Measurements from ENCODE around the gene SRBD1.

SRBD1 gene

DNA sequence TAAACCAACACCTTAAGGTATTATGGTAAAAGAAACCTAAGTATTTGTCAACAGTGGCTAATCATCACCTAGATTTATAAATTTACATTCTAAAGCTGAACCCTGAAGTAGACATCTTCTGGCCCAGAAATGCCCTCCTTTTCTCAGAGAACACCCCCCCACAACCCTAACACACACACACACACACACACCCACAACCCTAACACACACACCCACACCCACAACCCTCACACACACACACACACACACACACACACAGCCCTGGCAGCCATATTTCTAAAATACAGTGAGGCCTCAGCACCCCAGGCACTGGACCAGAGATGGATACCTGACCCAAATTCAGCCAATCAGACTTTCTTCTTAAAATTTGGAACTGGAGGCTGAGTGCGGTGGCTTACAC lies 14.3 kb downstream of the SRBD1 start:
- DNase-seq (ENCODE audit: low read depth, low spot score): no peak

DNA sequence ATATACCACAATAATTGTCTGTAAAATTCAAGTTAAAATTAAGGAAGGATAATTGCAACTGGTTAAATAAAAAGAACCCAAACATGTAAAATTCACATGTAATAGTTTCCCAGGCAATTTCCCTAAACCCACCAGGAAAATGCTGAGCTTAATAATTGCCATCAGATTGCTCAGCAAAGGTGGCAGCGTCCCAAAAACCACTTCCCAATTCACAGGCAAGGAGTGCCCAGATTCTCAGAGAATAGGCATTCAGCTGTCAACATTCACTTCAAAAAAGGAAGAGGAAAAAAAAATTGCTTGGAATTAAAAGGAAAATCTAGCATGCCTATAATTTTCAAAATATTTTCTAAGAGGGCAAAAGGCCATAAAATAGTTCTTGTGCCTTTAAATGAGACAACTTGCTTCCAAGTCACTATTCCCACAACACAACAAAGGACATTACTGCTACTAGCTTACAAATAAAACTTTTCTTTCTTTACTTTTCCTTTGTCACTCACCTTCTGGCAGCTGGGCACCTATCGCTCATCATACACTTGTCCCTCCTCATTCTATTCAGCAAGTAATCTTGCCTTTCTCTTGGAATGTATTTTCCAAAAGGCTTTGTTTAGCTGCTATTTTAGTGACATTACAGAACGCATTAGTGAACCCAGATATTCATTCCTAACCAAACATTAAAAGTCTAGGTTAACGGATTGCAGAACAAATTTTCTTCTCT lies 15.2 kb downstream of the SRBD1 start:
- DNase-seq (ENCODE audit: low read depth, low spot score): no peak

DNA sequence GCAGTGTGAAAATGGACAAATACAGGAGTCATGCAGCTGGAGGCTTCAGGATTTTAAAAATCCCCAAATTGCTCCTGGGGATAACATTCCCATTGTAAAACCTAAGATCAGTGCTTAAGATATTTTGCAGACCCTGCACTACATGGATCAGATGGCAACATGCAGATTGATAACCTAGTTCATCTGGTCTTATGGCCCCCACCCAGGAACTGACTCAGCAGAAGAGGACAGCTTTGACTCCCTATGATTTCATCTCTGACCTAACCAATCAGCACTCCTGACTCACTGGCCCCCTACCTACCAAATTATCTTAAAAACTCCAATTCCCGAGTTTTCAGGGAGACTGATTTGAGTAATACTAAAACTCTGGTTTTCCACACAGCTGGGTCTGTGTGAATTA lies 20.0 kb downstream of the SRBD1 start:
- DNase-seq (ENCODE audit: low read depth, low spot score): no peak

DNA sequence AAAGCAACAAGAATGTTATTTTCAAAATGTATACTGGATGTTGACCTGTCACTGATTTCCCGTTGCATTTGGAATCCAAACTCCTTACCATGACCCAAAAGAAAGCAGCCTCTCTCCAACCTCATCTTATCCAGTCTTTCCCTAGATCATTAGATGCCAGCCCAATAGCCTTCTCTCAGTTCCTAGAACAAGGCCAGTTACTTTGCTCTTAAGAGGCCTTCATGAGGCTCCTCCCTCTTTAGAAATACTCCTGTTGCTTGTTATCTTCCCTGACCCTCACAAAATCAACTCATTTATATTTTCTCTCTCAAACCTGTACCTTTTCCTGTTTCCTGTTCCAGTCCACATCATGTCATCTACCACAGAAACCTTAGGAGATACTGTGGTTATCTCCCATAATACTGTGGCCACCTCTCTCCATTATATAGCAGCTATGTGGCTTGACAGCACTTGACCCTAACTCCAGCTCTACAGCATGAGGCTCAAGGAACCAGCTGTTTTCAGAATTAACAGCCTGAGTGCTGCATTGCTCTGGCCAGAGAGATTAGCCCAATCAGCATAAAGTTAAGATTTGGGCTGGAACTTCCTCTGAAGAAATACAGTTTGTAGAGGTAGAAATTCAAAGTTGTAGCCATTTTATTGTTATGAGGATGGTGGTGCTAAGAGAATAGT lies 22.8 kb downstream of the SRBD1 start:
- DNase-seq (ENCODE audit: low read depth, low spot score): no peak

DNA sequence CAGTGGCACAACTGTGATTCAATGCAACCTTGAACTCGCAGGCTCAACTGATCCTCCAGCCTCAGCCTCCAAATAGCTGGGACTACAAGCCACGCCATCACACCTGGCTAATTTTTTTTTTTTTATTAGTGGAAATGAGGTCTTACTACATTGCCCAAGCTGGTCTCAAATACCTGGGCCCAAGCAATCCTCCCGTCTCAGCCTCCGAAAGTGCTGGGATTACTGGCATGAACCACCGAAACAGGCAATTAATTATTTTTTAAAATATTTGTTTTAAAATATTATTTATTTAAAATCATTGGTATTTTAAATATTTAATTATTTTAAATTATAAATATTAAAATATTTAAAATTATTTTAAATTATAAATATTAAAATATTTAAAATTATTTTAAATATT lies 24.5 kb downstream of the SRBD1 start:
- no peak for DNase-seq (ENCODE audit: low read depth, low spot score)

DNA sequence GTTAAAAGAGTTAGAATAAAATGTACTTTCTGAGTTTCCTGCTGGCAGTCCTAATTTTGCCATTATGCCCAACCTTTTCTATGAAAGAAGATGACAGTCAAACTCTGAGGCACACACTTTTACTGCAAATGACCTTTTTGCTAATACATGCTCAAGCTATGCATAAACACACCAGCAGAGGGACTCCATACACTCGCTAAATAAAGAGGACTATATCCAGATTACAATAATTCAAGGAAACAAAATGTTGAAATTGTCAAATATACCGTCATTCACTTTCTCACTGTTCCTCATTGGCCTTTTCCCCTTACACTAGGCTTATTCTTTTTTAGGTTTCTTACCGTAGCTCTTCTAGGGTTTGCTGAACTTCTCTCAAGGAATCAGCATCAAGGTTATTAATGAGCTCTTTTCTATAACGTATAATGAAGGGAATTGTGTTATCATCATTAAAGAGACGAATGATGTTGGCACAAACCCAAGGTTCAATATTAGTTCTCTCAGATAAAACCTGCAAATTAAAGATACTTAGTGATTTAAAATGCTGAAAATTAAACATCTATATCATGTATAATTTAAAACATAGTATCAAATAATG lies 25.7 kb downstream of the SRBD1 start:
- no peak for DNase-seq (ENCODE audit: low read depth, low spot score)

DNA sequence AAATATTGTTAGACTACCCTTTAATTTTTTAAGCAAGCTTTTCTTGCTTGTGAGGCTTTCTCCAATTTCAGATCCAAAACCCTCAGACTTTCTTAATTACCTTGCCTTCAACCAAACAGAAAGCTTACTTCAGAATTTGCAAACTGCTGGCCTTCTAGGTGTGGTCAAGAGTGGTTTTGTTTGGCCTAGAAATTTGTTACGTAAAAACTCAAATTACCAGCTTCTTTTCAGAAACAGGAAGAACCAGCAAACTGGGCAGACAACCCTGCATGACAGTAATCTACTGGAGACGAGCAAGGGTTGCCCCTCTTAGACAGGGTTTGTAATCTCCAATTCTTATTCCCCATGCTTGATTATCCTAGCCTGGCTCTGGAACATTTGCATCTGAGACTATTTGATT lies 27.1 kb downstream of the SRBD1 start:
- no peak for DNase-seq (ENCODE audit: low read depth, low spot score)

DNA sequence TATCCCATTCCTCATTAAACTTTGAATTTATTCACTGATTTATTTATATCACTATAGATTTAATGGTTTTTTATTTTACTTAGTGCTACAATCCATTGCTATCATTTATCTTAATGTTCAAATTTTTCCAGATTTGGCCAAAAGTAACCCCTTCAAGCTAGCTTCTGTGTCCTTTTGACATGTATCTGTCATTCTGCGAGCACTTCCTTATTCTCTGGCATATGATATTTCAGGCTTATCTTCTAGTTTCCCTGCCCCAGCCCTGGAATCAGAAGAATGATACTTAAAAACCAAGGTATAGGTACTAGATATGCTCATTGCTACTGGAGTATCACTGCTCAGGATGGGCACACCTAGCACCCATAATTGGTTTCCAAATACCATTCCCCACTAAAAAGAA lies 28.5 kb downstream of the SRBD1 start:
- DNase-seq (ENCODE audit: low read depth, low spot score): no peak

DNA sequence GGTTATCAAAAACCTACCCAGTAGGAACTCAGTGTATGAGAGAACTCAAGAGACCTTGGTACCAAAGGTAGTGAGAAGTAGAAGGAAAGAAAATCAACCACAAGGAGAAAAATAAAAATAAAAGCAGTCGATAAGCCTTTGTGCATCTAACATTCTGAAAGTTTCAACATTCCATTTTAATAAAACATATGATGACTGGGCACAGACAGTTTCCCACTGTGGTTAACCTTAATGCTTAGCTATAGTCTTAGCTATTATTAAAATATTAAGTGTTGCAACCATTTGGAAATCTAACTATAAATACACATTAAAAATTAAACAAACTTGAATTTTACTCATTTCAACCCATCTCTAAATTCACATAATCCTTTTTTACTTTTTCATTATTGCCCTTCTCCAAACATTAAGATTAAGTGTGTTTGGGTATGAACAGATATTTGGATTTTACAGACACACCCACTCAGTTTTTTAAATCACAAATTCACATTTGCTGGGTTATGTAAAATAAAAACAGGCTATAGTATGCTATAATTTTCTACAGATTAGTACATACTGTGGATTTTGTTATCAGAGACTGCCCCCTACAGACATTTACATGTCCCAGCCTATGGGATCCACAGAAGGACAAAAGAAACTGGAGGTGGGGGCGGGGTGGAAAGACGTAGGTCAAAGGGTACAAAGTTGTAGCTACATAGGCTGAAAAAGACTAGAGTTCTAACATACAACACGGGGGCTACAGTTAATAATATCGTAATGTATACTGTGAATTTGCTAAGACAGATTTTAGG lies 32.8 kb downstream of the SRBD1 start:
- no peak for DNase-seq (ENCODE audit: low read depth, low spot score)

DNA sequence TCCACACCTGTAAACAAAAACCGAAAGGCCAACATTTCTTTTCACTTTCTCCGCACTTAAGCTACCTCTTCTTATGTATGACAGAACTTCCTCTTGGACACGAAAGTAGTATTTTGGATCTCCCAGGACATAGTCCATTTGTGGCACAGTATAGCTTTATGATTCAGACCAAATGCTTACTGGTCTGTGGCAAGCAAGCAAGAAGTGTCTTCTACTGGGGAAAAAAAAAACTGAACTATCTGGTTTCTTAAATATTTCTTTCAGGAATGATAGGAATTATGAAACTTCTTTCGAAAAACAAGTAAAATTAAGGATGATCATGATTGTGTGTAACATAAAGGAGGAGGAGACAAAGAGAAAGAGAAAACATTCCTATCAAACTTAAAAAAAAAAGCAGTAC lies 33.6 kb downstream of the SRBD1 start:
- DNase-seq (ENCODE audit: low read depth, low spot score): no peak

DNA sequence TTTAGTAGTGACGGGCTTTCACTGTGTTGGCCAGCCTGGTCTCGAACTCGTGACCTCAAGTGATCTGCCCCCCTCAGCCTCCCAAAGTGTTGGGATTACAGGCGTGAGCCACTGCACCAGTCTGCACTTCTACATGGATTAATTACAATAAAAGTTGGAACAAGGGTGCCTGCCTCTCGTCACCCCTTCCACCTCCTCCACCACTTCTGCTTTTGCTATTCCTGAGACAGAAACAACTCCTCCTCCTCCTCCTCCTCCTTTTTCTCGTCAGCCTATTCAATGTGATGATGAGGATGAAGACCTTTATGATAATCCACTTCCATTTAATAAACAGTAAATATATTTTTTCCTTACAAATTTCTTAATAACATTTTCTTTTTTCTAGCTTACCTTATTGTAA lies 35.2 kb downstream of the SRBD1 start:
- no peak for DNase-seq (ENCODE audit: low read depth, low spot score)

DNA sequence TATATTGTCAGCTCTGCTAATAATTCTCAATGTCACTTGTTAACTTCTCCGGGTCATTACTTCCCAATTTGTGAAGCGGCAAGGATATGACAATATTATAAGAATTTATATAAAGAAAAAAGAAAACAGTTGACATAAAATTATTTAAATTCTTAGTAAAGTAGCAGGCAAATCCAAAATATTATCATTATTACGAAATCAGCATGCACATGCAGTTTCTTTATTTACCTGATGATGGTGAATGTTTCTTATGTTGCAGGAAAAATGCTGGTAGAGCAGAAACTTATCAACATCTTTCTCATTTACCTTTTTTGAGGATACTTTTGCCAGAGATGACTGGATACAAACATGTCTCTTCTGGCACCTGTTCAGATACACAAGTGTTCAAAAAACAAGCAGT lies 38.1 kb downstream of the SRBD1 start:
- DNase-seq (ENCODE audit: low read depth, low spot score): no peak

DNA sequence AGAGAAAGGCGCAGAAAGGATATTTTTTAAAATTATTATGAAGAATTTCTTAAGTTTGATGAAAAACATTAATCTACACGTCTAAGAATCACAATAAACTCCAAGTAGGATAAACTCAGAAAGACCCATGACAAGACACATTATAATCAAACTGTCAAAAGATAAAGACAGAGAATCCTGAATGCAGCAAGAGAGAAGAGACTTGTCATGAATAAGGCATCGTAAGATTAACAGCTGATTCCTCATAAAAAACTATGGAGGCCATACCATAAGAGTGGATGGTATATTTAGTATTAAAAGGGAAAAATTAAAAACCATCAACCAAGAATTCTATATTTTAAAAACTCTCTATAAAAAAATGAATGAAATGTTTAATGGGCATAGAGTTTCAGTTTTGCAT lies 39.1 kb downstream of the SRBD1 start:
- DNase-seq (ENCODE audit: low read depth, low spot score): no peak

DNA sequence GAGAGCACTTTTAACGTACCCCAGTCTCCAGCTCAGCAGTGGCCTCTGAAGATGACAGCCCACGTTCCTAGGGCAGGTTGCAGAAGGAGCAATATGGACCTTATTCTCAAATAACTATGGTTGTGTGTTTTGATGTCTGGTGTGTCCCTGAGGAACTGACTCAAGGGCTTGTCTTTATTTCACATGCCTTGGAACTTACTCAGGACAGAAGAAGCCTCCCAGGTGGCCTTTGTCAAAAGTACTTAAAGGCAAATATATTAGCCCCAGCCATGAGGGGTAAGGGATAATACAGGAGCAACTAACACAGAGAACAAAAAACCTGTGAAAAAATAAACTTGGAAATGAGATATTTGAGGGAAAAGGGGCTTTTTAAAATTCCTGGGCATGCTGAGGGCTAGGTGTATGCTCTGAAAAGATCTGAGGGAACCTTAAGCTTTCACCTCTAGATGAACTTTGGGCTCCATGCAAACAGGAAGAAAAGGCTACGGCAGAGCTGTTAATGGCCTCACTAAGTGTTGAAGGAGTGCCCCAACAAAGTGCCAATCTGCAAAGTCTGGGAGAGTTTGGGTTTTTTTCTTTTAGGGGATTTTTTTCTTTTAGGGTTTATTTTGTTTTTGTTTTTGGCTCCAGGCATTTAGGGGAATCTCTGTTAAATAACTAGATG lies 40.3 kb downstream of the SRBD1 start:
- DNase-seq (ENCODE audit: low read depth, low spot score): no peak

DNA sequence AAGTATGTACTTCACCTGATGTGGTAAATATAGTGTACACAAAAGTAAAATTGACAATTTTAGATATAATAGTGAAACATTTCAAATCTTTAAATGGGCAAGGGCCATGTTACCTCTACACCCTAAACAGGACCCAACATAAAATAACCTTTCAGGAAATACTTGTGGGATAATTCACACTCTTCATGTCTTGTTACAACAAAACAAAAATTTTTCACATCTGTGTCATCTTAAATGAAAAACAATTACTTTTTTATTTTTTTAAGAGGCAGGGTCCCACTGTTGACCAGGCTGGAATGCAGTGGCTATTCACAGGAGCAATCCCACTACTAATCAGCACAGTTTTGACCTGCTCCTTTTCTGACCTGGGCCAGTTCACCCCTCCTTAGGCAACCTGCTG lies 42.1 kb downstream of the SRBD1 start:
- DNase-seq (ENCODE audit: low read depth, low spot score): no peak

DNA sequence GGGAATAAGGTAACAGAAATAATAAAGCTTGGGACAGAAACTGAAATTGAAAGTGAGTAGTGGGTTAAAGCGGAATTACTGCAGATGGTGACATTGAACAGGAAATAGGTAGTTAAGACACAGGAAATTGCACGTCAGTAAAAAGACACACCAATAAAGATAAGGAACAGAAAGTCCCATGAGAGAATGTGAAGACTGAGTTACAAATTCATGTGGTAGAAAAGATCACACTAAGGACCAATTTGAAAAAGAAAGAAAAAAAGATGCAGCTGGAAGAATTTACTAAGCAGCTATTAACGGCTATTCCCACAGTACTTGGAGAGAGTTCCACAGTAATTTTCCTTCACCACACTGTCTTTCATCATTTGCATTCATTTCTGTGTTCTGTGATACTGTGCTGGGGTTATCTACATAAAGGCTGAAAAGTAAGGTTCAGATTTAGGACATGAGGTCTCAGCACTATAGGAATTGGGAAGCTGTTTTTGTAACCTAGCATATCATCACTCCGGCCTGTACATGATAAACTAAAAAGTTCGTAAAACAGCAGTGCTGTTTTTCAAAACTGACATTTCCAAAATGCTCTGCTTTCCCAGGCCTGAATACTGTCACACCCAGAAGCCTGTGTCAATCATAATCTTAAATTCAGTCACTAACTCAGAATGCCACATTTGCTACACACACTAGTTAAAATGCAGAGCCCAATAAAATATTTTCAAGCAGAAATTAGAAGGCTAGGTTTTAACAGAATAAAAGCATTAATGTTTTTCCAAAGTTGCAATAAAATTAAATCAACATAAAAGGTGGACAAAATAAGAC lies 42.9 kb downstream of the SRBD1 start:
- no peak for DNase-seq (ENCODE audit: low read depth, low spot score)

DNA sequence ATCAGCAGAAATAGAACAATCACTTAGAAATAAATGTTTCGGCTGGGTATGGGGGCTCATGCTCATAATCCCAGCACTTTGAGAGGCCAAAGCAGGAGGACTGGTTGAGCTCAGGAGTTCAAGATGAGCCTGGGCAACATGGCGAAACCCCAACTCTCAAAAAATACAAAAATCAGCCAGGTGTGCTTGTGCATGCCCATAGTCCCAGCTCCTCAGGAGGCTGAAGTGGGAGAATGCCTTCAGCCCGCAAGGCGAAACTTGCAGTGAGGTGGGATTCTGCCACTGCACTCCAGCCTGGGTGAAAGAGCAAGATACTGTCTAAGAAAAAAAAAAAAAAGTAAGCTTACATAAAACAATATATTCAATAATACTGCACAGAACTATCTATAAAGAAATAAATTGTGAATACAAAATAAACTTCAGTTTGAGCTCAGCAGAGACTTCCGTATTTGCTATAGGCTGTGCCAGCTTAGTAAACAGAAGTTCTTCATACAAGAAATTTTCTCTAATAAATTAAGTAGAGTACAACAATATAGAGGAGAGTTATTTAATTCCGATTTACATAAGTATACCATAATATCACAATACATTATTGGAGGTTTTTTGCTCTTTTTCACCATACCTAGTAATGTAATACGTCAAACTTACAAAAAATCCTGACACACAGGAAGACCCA lies 43.6 kb downstream of the SRBD1 start:
- no peak for DNase-seq (ENCODE audit: low read depth, low spot score)

DNA sequence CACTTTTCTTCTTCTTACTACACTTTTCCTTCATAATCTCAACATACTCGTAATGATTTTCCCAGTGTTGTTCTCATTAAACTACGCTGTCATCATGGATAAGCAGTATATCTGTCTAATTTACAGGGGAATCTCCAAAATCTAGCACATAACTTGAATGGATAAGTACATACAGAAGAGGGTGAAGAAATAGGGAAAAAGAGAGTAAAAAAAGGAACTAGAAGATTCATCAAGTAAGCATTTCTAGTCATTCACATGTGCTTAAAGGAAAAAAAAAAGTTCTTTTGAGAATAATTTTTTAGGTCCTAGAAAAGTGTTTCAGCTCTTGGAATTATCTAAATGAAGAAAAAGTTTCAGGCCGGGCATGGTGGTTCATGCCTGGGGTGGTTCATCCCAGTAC lies 51.6 kb downstream of the SRBD1 start:
- DNase-seq (ENCODE audit: low read depth, low spot score): no peak

DNA sequence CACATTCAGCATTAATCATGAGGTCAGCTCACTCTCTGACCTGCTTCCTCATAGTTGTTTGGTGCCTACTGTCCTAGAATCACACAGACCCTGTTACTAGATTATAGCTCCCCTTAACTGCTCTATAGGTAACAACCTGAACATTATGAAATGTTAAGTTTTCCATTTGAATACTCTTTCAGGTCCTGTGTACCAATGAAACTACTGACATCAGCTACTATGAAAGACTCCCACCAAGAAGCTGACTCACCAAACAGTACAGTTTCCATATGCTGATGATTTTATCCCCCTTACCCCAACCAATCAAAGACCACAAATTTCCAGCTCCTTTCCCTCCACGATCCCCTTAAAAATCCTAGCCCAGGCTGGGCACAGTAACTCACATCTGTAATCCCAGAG lies 56.3 kb downstream of the SRBD1 start:
- DNase-seq (ENCODE audit: low read depth, low spot score): no peak

DNA sequence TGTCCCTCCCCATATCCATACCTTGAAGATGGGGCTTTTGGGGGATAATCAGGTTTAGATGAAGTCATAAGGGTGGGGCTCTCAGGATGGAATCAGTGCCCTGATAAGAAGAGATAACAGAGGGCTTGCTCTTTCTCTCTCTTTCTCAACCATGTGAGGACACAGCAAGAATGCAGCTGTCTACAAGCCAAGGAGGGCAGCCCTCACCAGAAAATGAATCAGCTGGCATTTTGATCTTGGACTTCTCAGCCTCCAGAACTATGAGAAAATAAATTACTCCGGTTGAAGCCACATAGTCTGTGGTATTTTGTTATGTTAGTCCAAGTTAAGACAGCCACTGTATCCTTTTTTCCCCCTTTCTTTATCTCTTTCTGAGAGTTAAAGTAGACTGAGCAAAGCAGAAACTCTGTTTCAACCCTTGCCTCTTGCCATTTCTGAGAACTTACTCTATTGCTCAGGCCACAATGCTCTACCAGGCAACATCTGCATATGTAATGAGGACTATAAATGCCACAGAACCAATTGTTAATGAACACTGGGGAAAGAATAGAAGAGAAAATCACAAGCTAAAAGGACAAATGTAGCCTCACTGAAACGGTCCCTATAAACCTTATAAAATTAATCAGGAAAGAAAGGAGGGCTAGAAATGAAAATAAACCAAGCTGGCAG lies 56.9 kb downstream of the SRBD1 start:
- no peak for DNase-seq (ENCODE audit: low read depth, low spot score)

All from brain pericyte (primary cell).